HG03432 (cell line): ENCODE results near the gene KIRREL3.

Source experiments
- ATAC-seq: cut with Tn5 transposase; IDR thresholded peaks from one replicate; pipeline ENCODE4 v1.9.1; 2021; ENCODE audit warnings: mild to moderate bottlenecking, moderate library complexity; ENCODE audit not compliant: unreplicated experiment

KIRREL3 gene

GRCh38 chr11:126682590-126682989 is 318.0 kb downstream of the KIRREL3 start:
- no peak for ATAC-seq

GRCh38 chr11:126680700-126681099 is 319.9 kb downstream of the KIRREL3 start:
- no peak for ATAC-seq

- no peak for ATAC-seq
Observed at GRCh38 chr11:126680131-126680530, 320.4 kb downstream of the KIRREL3 start.

- ATAC-seq = no peak
Observed at GRCh38 chr11:126679033-126679432, 321.5 kb downstream of the KIRREL3 start.

GRCh38 chr11:126676536-126676935 is 324.0 kb downstream of the KIRREL3 start:
- ATAC-seq = no peak

- ATAC-seq = no peak
Observed at GRCh38 chr11:126673319-126673718, 327.3 kb downstream of the KIRREL3 start.

- no peak for ATAC-seq
Observed at GRCh38 chr11:126669416-126669815, 331.2 kb downstream of the KIRREL3 start.

GRCh38 chr11:126664643-126665042 is 335.9 kb downstream of the KIRREL3 start:
- ATAC-seq = no peak

- ATAC-seq = no peak
Observed at GRCh38 chr11:126663749-126664592, 336.6 kb downstream of the KIRREL3 start.

- ATAC-seq = no peak
Observed at GRCh38 chr11:126662035-126662790, 338.4 kb downstream of the KIRREL3 start.

GRCh38 chr11:126660761-126661425 is 339.7 kb downstream of the KIRREL3 start:
- ATAC-seq = no peak

- no peak for ATAC-seq
Observed at GRCh38 chr11:126660321-126660720, 340.2 kb downstream of the KIRREL3 start.

- ATAC-seq = no peak
Observed at GRCh38 chr11:126658306-126659056, 342.1 kb downstream of the KIRREL3 start.

GRCh38 chr11:126655807-126656128 is 344.8 kb downstream of the KIRREL3 start:
- ATAC-seq = no peak

- ATAC-seq = peak; percentile 57
Observed at GRCh38 chr11:126654886-126655806, 345.4 kb downstream of the KIRREL3 start.

GRCh38 chr11:126653040-126653439 is 347.5 kb downstream of the KIRREL3 start:
- no peak for ATAC-seq

GRCh38 chr11:126647735-126648134 is 352.8 kb downstream of the KIRREL3 start:
- ATAC-seq = no peak

GRCh38 chr11:126646701-126647557 is 353.6 kb downstream of the KIRREL3 start:
- ATAC-seq = no peak

- no peak for ATAC-seq
Observed at GRCh38 chr11:126645186-126645585, 355.4 kb downstream of the KIRREL3 start.
